A673 (cell line): ENCODE data around the gene ASH1L. TPM values are rescaled to one million over a fixed set of nuclear protein-coding genes. Genes with fewer than 3 reads are reported as not detected.
"Not testable (repeated sequence)": the region's sequence is repeated elsewhere in the genome, so short reads cannot be mapped to it uniquely, and the experiment has no call there.

Experiments
- BruUV-seq: library from RNA; stranded (reverse); fragments of 400-500 nt; replicated peaks from 2 replicates; lab custom pipeline; 2021; lab: Mats Ljungman, UMichigan
- CTCF ChIA-PET: fragments of 300-600 bp; sonication (Branson Sonifier 250); formaldehyde crosslinking; loops from one replicate; lab custom pipeline; 2022; ENCODE audit warnings: antibody characterized with exemption; lab: Charles Lee
- POLR2A ChIA-PET: fragments of 300-600 bp; sonication (Branson Sonifier 250); formaldehyde crosslinking; loops from one replicate; lab custom pipeline; 2022; ENCODE audit warnings: antibody characterized with exemption; ENCODE audit not compliant: low non-redundant PET; lab: Charles Lee
- DNase-seq: peaks from one replicate; pipeline ENCODE4 v3.0.0-alpha.2; 2015; ENCODE audit warnings: low spot score
- H3K27ac ChIP-seq: fragments of 200-600 bp; sonication (generic); 2 replicates; pipeline ENCODE4 v1.5.1; 2016; ENCODE audit warnings: mixed run types, low read depth, mild to moderate bottlenecking, mixed read lengths, antibody characterized with exemption, low read length; ENCODE audit not compliant: poor library complexity, severe bottlenecking
- H3K27me3 ChIP-seq: fragments of 200-600 bp; sonication (generic); replicated peaks from 2 replicates; pipeline ENCODE4 v1.6.1; 2017; ENCODE audit warnings: mixed run types, low read depth, mild to moderate bottlenecking, mixed read lengths, antibody characterized with exemption, low read length; ENCODE audit not compliant: insufficient read depth, poor library complexity
- H3K36me3 ChIP-seq: fragments of 200-600 bp; sonication (generic); 2 replicates; pipeline ENCODE4 v1.6.1; 2016; ENCODE audit warnings: mixed run types, mild to moderate bottlenecking, mixed read lengths, antibody characterized with exemption, low read length; ENCODE audit not compliant: insufficient read depth, poor library complexity, severe bottlenecking
- H3K4me1 ChIP-seq: fragments of 200-600 bp; sonication (generic); 2 replicates; pipeline ENCODE4 v1.6.1; 2017; ENCODE audit warnings: mixed run types, mild to moderate bottlenecking, mixed read lengths, antibody characterized with exemption, low read length; ENCODE audit not compliant: insufficient read depth, poor library complexity, severe bottlenecking
- H3K4me3 ChIP-seq: fragments of 200-600 bp; sonication (generic); 2 replicates; pipeline ENCODE4 v1.5.1; 2016; ENCODE audit warnings: low read depth, mixed run types, mild to moderate bottlenecking, mixed read lengths, low read length; ENCODE audit not compliant: poor library complexity, severe bottlenecking
- H3K9me3 ChIP-seq: fragments of 200-600 bp; sonication (generic); 2 replicates; pipeline ENCODE4 v1.6.1; 2016; ENCODE audit warnings: mixed run types, low read depth, mild to moderate bottlenecking, mixed read lengths, antibody characterized with exemption, low read length; ENCODE audit not compliant: poor library complexity, severe bottlenecking
- CTCF ChIP-seq: fragments of 300-800, 200-600 bp; sonication (generic); conservative IDR thresholded peaks from 2 replicates; pipeline ENCODE4 v1.5.1; 2017; ENCODE audit warnings: low read depth, mild to moderate bottlenecking, antibody characterized with exemption, low read length, moderate library complexity, mixed read lengths
- EZH2 ChIP-seq: fragments of 200-600 bp; sonication (generic); IDR thresholded peaks from 2 replicates; pipeline ENCODE4 v1.6.1; 2017; ENCODE audit warnings: borderline replicate concordance, low read depth, mild to moderate bottlenecking, mixed read lengths, antibody characterized with exemption, low read length; ENCODE audit not compliant: poor library complexity, severe bottlenecking
- intact Hi-C: fragments of 100-400 bp; cut with micrococcal nuclease; formaldehyde crosslinking; loops from one replicate; pipeline ENCODE4 v1.10.0; 2022; ENCODE audit not compliant: unreplicated experiment
- total RNA-seq: library from RNA; stranded (reverse); gene quantifications from 2 replicates; pipeline ENCODE4 v1.2.3, GENCODE V29; 2021

ASH1L gene
- total RNA-seq, 1 experiment from 2014 or later: 49.6 TPM

- H3K27ac ChIP-seq: no peak overlapping the region
- no peaks in the 10 kb centered on the region for H3K9me3 ChIP-seq
- no TSS peak for BruUV-seq
- H3K4me1 ChIP-seq: no peaks in the 10 kb centered on the region
- intact Hi-C loops: no loop called here
- no peak for TF ChIP-seq CTCF
- no peak for TF ChIP-seq EZH2
- H3K36me3 ChIP-seq: peaks cover under 1% of the 10 kb centered on the region
- no peaks in the 10 kb centered on the region for H3K27me3 ChIP-seq
- no peak overlapping the region for H3K4me3 ChIP-seq
- POLR2A ChIA-PET: no interaction called here
- DNase-seq: no peak
- CTCF ChIA-PET: no interaction called here
Measured at GRCh38 chr1:155487541-155487940, 75.1 kb downstream of the ASH1L start.

GRCh38 chr1:155486952-155487351 is 75.7 kb downstream of the ASH1L start:
- CTCF ChIA-PET: not testable (repeated sequence)

GRCh38 chr1:155485945-155486344 is 76.7 kb downstream of the ASH1L start:
- intact Hi-C loops: no loop called here

More at GRCh38 chr1:155486952-155487351, 75.7 kb downstream of the ASH1L start:
- H3K4me3 ChIP-seq, H3K4me1 ChIP-seq, POLR2A ChIA-PET, H3K36me3 ChIP-seq, DNase-seq, BruUV-seq, H3K27me3 ChIP-seq, H3K9me3 ChIP-seq, H3K27ac ChIP-seq, intact Hi-C loops: not testable (repeated sequence)

More at GRCh38 chr1:155485945-155486344, 76.7 kb downstream of the ASH1L start:
- no peaks in the 10 kb centered on the region for H3K27me3 ChIP-seq
- peaks cover 11% of the 10 kb centered on the region for H3K36me3 ChIP-seq
- ChIA-PET CTCF (no interaction called here), POLR2A (no interaction called here)
- no peak for DNase-seq
- no TSS peak for BruUV-seq
- TF ChIP-seq CTCF (no peak), EZH2 (no peak)
- H3K4me1 ChIP-seq: no peaks in the 10 kb centered on the region
- no peak overlapping the region for H3K27ac ChIP-seq
- H3K9me3 ChIP-seq: no peaks in the 10 kb centered on the region
- H3K4me3 ChIP-seq: no peak overlapping the region
